HepG2 (cell line): ENCODE results near the gene CITED2. TPM values are rescaled to one million over a fixed set of nuclear protein-coding genes. Genes with fewer than 3 reads are reported as not detected.
A peak's percentile ranks its signal among the peaks of the same experiment; 100 is the strongest.

ENCODE experiments used
- CCAR2 ChIP-seq: fragments of 200-400 bp; formaldehyde crosslinking; optimal IDR thresholded peaks from 2 replicates; pipeline ENCODE3; 2018; ENCODE audit warnings: low read depth, mild to moderate bottlenecking, low read length, moderate library complexity
- GATAD2A ChIP-seq: IDR thresholded peaks from 2 replicates; pipeline ENCODE4 v1.6.1; 2016
- HOXA3 ChIP-seq: sonication (generic); formaldehyde crosslinking; IDR thresholded peaks from 2 replicates; pipeline ENCODE4 v1.5.0; 2020; ENCODE audit warnings: missing genetic modification reagents
- KLF9 ChIP-seq: IDR thresholded peaks from 2 replicates; pipeline ENCODE4 v1.6.1; 2016; ENCODE audit warnings: low read depth
- NCOA5 ChIP-seq: sonication (generic); formaldehyde crosslinking; IDR thresholded peaks from 2 replicates; pipeline ENCODE4 v1.4.0; 2020; ENCODE audit warnings: missing genetic modification reagents
- PHF21A ChIP-seq: sonication (generic); formaldehyde crosslinking; IDR thresholded peaks from 2 replicates; pipeline ENCODE4 v1.5.0; 2020; ENCODE audit warnings: mild to moderate bottlenecking, missing genetic modification reagents
- SMAD3 ChIP-seq: sonication (generic); formaldehyde crosslinking; IDR thresholded peaks from 2 replicates; pipeline ENCODE4 v1.4.0; 2020; ENCODE audit warnings: missing genetic modification reagents
- SNAPC2 ChIP-seq: sonication (generic); formaldehyde crosslinking; IDR thresholded peaks from 2 replicates; pipeline ENCODE4 v1.8.1; 2022; ENCODE audit warnings: mild to moderate bottlenecking, missing genetic modification reagents
- SRF ChIP-seq: IDR thresholded peaks from 2 replicates; pipeline ENCODE4 v1.6.1; 2011; ENCODE audit warnings: mild to moderate bottlenecking, low read depth, low read length, moderate library complexity
- SRSF9 ChIP-seq: fragments of 200-400 bp; formaldehyde crosslinking; IDR thresholded peaks from 2 replicates; pipeline ENCODE4 v1.6.1; 2018; ENCODE audit warnings: borderline replicate concordance, mild to moderate bottlenecking, low read depth, low read length; ENCODE audit not compliant: insufficient read depth, poor library complexity, severe bottlenecking
- TBX3 ChIP-seq: fragments of 450-650 bp; IDR thresholded peaks from 2 replicates; pipeline ENCODE4 v1.6.1; 2017; ENCODE audit warnings: antibody characterized with exemption, mild to moderate bottlenecking, inconsistent platforms, borderline replicate concordance
- THAP11 ChIP-seq: IDR thresholded peaks from 2 replicates; pipeline ENCODE4 v1.6.1; 2016; ENCODE audit warnings: missing biosample characterization, missing genetic modification reagents
- ZFAT ChIP-seq: sonication (generic); formaldehyde crosslinking; conservative IDR thresholded peaks from 2 replicates; pipeline ENCODE4 v1.8.1; 2023; ENCODE audit warnings: missing genetic modification reagents, inconsistent platforms
- ZNF143 ChIP-seq: sonication (generic); formaldehyde crosslinking; IDR thresholded peaks from 2 replicates; pipeline ENCODE4 v1.4.0; 2020; ENCODE audit warnings: missing genetic modification reagents
- ZNF260 ChIP-seq: sonication (generic); formaldehyde crosslinking; IDR thresholded peaks from 2 replicates; pipeline ENCODE4 v1.4.0; 2020; ENCODE audit warnings: missing genetic modification reagents, low read depth, mild to moderate bottlenecking, borderline replicate concordance
- ZNF296 ChIP-seq: sonication (generic); formaldehyde crosslinking; conservative IDR thresholded peaks from 2 replicates; pipeline ENCODE4 v1.5.0; 2020; ENCODE audit warnings: mild to moderate bottlenecking, missing genetic modification reagents
- ZNF431 ChIP-seq: sonication (generic); formaldehyde crosslinking; IDR thresholded peaks from 2 replicates; pipeline ENCODE4 v1.9.0; 2022; ENCODE audit warnings: missing genetic modification reagents, low read depth, mild to moderate bottlenecking, borderline replicate concordance
- ZNF451 ChIP-seq: sonication (generic); formaldehyde crosslinking; IDR thresholded peaks from 2 replicates; pipeline ENCODE4 v1.5.0; 2020; ENCODE audit warnings: mild to moderate bottlenecking, missing genetic modification reagents
- ZNF704 ChIP-seq: sonication (generic); formaldehyde crosslinking; IDR thresholded peaks from 2 replicates; pipeline ENCODE4 v1.8.1; 2023; ENCODE audit warnings: mild to moderate bottlenecking, inconsistent platforms, moderate library complexity, missing genetic modification reagents, borderline replicate concordance
- ZNF761 ChIP-seq: sonication (generic); formaldehyde crosslinking; conservative IDR thresholded peaks from 2 replicates; pipeline ENCODE4 v1.4.0; 2020; ENCODE audit warnings: mild to moderate bottlenecking, missing genetic modification reagents
- ZSCAN25 ChIP-seq: sonication (generic); formaldehyde crosslinking; IDR thresholded peaks from 2 replicates; pipeline ENCODE4 v1.8.0; 2022; ENCODE audit warnings: mild to moderate bottlenecking, missing genetic modification reagents
- ZSCAN29 ChIP-seq: sonication (generic); formaldehyde crosslinking; conservative IDR thresholded peaks from 2 replicates; pipeline ENCODE4 v1.4.0; 2020; ENCODE audit warnings: mild to moderate bottlenecking, missing genetic modification reagents
- polyA plus RNA-seq, 8 experiments: library from polyadenylated mRNA; depleted of rRNA in 3 of 8; stranded (reverse) in 7 of 8; unstranded in 1 of 8; fragments of >200 nt; fragmentation: Illumina TruSeq in 4 of 8; extraction: Trizol in 4 of 8; gene quantifications; 2 replicates each; pipeline versions ENCODE4 v1.2.1 to v1.2.3, GENCODE V29; 2011 to 2016; ENCODE audit warnings: low read depth in 4 of 8, missing spikeins in 1 of 8, mixed read lengths in 1 of 8; ENCODE audit not compliant: insufficient read depth in 1 of 8
- total RNA-seq, 5 experiments: library from RNA; depleted of rRNA; stranded (reverse); fragments of >200 nt; fragmentation: Illumina TruSeq; extraction: Trizol; gene quantifications; 2 replicates each; pipeline ENCODE4 v1.2.3, GENCODE V29; 2016; ENCODE audit warnings: low read depth in 1 of 5
- TF ChIP-seq, protein P1 (sequence below), 2 experiments: sonication (generic) in 1 of 2; formaldehyde crosslinking in 1 of 2; IDR thresholded peaks; 2 replicates each; pipeline versions ENCODE4 v1.4.0 to v1.6.1; 2016 to 2020; ENCODE audit warnings: borderline replicate concordance in 1 of 2, low read depth in 1 of 2, mild to moderate bottlenecking in 1 of 2, missing genetic modification reagents in 1 of 2
- TF ChIP-seq, protein P2 (sequence below): sonication (generic); formaldehyde crosslinking; conservative IDR thresholded peaks from 2 replicates; pipeline ENCODE4 v1.8.1; 2023; ENCODE audit warnings: missing genetic modification reagents

Gene CITED2
- total and polyA plus RNA-seq, 2 of the 13 experiments (the other 11 are each of a cell fraction or from before 2014, with no cell fraction given) = 17.6 to 57.2 TPM

GRCh38 chr6:139375226-139376016 lies 973 bp upstream of the CITED2 start (continued):
- TF ChIP-seq ZNF431 (peak; percentile 92), SMAD3 (CRISPR knock-in tag) (peak; percentile 96), ZFAT (CRISPR knock-in tag) (no peak), CCAR2 (no peak), KLF9 (CRISPR knock-in tag) (no peak), ZNF761 (CRISPR knock-in tag) (peak; percentile 78), PHF21A (peak; percentile 85), SRSF9 (no peak), THAP11 (CRISPR knock-in tag) (peak; percentile 82), ZNF143 (peak; percentile 56), HOXA3 (peak; percentile 76; the same call in 1 of the 2 replicates), ZNF451 (CRISPR knock-in tag) (peak; percentile 42; the same call in 1 of the 2 replicates), ZSCAN29 (CRISPR knock-in tag) (peak; percentile 93), ZSCAN25 (CRISPR knock-in tag) (no peak; the same call in 1 of the 2 replicates), NCOA5 (CRISPR knock-in tag) (no peak), ZNF296 (CRISPR knock-in tag) (no peak), ZNF260 (CRISPR knock-in tag) (no peak), TBX3 (no peak; the same call in 1 of the 2 replicates), SRF (peak; percentile 54; the same call in 1 of the 2 replicates), ZNF704 (no peak; the same call in 1 of the 2 replicates), GATAD2A (CRISPR knock-in tag) (peak; percentile 81), SNAPC2 (CRISPR knock-in tag) (no peak)
- TF ChIP-seq, protein P1, sequence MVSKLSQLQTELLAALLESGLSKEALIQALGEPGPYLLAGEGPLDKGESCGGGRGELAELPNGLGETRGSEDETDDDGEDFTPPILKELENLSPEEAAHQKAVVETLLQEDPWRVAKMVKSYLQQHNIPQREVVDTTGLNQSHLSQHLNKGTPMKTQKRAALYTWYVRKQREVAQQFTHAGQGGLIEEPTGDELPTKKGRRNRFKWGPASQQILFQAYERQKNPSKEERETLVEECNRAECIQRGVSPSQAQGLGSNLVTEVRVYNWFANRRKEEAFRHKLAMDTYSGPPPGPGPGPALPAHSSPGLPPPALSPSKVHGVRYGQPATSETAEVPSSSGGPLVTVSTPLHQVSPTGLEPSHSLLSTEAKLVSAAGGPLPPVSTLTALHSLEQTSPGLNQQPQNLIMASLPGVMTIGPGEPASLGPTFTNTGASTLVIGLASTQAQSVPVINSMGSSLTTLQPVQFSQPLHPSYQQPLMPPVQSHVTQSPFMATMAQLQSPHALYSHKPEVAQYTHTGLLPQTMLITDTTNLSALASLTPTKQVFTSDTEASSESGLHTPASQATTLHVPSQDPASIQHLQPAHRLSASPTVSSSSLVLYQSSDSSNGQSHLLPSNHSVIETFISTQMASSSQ (IDR thresholded peaks at IDR 0.05; ENCODE audit: low read depth) = peak; percentile 45; the same call in 1 of the 2 replicates
- TF ChIP-seq, protein P1 (CRISPR knock-in tag; IDR thresholded peaks at IDR 0.05; ENCODE audit: borderline replicate concordance) = peak; percentile 76; the same call in 1 of the 2 replicates
- TF ChIP-seq, protein P2, sequence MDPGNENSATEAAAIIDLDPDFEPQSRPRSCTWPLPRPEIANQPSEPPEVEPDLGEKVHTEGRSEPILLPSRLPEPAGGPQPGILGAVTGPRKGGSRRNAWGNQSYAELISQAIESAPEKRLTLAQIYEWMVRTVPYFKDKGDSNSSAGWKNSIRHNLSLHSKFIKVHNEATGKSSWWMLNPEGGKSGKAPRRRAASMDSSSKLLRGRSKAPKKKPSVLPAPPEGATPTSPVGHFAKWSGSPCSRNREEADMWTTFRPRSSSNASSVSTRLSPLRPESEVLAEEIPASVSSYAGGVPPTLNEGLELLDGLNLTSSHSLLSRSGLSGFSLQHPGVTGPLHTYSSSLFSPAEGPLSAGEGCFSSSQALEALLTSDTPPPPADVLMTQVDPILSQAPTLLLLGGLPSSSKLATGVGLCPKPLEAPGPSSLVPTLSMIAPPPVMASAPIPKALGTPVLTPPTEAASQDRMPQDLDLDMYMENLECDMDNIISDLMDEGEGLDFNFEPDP (CRISPR knock-in tag) = 0 out of 2 replicates have a peak, but pooled peaks have one; percentile 95
